Progenitor cell of endocrine pancreas (in vitro differentiated cells): Measurements from ENCODE around the gene BAIAP3. TPM values are rescaled to one million over a fixed set of nuclear protein-coding genes. Genes with fewer than 3 reads are reported as not detected.

Source experiments
- DNase-seq: peaks from one replicate; pipeline ENCODE4 v3.0.0; 2021; ENCODE audit warnings: low spot score; ENCODE audit not compliant: unreplicated experiment
- H3K27ac Mint-ChIP-seq: 2 replicates; pipeline ENCODE4 v1.8.0; 2021; ENCODE audit warnings: mild to moderate bottlenecking, moderate library complexity, mixed read lengths
- H3K27me3 Mint-ChIP-seq: 2 replicates; pipeline ENCODE4 v1.8.0; 2021; ENCODE audit warnings: mixed read lengths
- H3K36me3 Mint-ChIP-seq: 2 replicates; pipeline ENCODE4 v1.8.0; 2022; ENCODE audit warnings: mixed read lengths; ENCODE audit not compliant: insufficient read depth
- H3K4me1 Mint-ChIP-seq: 2 replicates; pipeline ENCODE4 v1.8.0; 2021; ENCODE audit warnings: low read depth, mixed read lengths
- H3K4me3 Mint-ChIP-seq: 2 replicates; pipeline ENCODE4 v1.8.0; 2021; ENCODE audit warnings: low read depth, mild to moderate bottlenecking, moderate library complexity, mixed read lengths
- H3K9me3 Mint-ChIP-seq: 2 replicates; pipeline ENCODE4 v1.8.0; 2021; ENCODE audit warnings: low read depth, mixed read lengths
- total RNA-seq: library from RNA; stranded (reverse); gene quantifications from 2 replicates; pipeline ENCODE4 v1.2.1, GENCODE V29; 2021
- TF ChIP-seq, protein P1 (sequence below): fragments of 200-600 bp; sonication (generic); IDR thresholded peaks from one replicate; pipeline ENCODE4 v1.5.0; 2021; ENCODE audit warnings: antibody characterized with exemption, mild to moderate bottlenecking; ENCODE audit not compliant: unreplicated experiment

The BAIAP3 gene
- total RNA-seq, 1 donor from 2014 or later = 17.5 TPM

DNA sequence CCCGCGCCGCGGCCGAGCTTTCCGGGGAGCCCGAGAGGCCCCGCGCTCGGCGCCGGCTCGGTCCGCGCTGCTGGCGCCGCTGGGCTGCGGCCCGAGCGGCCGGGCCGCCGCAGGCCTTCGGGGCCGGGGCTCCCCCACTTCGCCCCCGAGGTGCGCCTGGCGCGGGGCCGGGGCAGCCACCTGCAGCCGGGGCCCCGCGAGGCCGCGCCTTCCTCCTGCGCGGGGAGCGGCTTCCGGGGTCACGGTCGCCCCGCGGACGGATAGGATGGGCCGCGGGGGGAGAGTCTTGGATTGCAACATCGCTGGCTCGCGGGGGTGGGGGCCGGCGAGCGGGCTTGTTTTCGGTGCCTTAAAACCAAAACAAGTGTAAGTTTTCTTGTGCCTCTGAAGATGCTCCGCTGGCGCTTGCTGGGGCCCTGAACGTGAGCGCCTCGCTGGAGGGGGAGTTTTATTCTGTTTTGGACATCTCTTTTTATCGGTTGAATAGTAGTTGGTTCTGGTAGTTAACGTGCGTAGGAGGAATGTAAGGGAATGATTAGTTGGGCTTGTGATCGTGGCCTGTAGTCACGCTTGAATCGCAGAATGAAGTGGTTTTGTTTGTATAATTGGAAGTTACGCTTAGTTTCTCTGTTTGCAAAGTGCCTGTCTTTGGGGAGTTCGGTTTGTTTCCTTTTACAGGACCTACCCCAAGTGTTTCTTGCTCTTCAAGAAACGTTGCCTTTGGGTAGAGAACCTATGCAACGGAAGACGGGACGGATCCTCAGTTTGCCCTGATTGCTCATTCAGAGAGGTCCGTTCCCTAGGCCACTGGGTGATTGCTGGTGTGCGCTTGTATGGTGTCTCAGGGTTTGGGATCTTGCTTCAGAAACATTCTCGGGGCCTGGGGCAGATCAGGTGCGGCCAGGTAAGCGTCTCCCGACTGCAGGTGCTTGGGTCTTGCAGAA is 23.3 kb upstream of the BAIAP3 start:
- Mint-ChIP-seq H3K9me3 (no peaks in the 10 kb centered on the region), H3K27me3 (no peaks in the 10 kb centered on the region), H3K27ac (peak overlapping the region; percentile 99), H3K36me3 (peaks cover 3% of the 10 kb centered on the region), H3K4me1 (peaks cover 19% of the 10 kb centered on the region), H3K4me3 (peak overlapping the region; percentile 100)
- TF ChIP-seq, protein P1, sequence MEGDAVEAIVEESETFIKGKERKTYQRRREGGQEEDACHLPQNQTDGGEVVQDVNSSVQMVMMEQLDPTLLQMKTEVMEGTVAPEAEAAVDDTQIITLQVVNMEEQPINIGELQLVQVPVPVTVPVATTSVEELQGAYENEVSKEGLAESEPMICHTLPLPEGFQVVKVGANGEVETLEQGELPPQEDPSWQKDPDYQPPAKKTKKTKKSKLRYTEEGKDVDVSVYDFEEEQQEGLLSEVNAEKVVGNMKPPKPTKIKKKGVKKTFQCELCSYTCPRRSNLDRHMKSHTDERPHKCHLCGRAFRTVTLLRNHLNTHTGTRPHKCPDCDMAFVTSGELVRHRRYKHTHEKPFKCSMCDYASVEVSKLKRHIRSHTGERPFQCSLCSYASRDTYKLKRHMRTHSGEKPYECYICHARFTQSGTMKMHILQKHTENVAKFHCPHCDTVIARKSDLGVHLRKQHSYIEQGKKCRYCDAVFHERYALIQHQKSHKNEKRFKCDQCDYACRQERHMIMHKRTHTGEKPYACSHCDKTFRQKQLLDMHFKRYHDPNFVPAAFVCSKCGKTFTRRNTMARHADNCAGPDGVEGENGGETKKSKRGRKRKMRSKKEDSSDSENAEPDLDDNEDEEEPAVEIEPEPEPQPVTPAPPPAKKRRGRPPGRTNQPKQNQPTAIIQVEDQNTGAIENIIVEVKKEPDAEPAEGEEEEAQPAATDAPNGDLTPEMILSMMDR = no peak
- DNase-seq = no peak

DNA sequence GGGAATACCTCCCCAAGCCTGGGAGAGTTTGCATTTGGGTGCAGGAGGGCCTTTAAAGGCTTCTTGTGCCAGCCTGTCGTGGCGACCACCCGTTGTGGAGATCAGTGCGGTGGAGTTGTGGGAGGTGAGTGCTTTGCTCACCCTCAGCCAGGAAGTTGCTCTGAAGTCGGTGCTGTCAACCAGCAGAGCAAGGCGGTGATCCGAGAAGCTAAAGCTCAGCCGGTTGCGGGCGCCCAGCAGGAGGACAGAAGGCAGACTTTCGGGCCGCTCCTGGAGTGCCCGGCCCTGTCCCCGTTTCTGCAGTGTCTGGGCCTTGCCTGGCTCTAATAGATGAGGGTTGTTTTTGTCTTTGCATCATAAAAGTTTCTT is 22.6 kb upstream of the BAIAP3 start:
- H3K36me3 Mint-ChIP-seq = peaks cover 3% of the 10 kb centered on the region
- DNase-seq = no peak
- H3K27me3 Mint-ChIP-seq = no peaks in the 10 kb centered on the region
- H3K4me3 Mint-ChIP-seq = peak overlapping the region; percentile 100
- H3K4me1 Mint-ChIP-seq = peaks cover 19% of the 10 kb centered on the region
- H3K9me3 Mint-ChIP-seq = no peaks in the 10 kb centered on the region
- peak overlapping the region; percentile 99 for H3K27ac Mint-ChIP-seq
- TF ChIP-seq, protein P1 = no peak

DNA sequence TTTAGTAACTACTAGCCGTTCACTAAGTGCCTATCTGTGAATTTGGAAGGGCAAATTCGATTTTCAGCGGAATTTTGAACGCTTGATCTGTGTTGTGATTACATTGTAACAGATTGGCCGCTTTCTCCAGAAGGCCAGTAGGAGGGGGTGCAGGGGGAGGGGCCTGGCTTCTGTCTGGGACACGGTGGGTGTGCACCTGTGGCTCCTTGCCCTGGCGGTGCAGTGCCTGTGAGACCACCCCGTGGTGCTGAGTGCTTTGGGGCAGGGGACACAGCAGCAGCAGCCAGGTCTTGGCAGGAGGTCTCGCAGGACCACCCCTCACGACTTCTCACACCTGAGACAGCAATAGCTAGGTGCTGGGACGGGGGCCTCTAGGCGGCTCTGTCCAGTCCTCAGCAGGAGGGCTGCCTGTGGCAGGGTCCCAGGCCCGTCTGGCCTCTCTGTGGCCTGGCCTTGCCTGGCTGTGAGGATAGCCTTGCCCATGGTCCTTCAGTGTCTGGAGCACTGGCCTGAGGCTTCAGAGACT is 22.2 kb upstream of the BAIAP3 start:
- Mint-ChIP-seq H3K4me3 (peak overlapping the region; percentile 100), H3K27me3 (no peaks in the 10 kb centered on the region), H3K9me3 (no peaks in the 10 kb centered on the region), H3K27ac (peak overlapping the region; percentile 99), H3K36me3 (peaks cover 5% of the 10 kb centered on the region), H3K4me1 (peaks cover 19% of the 10 kb centered on the region)
- no peak for DNase-seq
- TF ChIP-seq, protein P1 = no peak

DNA sequence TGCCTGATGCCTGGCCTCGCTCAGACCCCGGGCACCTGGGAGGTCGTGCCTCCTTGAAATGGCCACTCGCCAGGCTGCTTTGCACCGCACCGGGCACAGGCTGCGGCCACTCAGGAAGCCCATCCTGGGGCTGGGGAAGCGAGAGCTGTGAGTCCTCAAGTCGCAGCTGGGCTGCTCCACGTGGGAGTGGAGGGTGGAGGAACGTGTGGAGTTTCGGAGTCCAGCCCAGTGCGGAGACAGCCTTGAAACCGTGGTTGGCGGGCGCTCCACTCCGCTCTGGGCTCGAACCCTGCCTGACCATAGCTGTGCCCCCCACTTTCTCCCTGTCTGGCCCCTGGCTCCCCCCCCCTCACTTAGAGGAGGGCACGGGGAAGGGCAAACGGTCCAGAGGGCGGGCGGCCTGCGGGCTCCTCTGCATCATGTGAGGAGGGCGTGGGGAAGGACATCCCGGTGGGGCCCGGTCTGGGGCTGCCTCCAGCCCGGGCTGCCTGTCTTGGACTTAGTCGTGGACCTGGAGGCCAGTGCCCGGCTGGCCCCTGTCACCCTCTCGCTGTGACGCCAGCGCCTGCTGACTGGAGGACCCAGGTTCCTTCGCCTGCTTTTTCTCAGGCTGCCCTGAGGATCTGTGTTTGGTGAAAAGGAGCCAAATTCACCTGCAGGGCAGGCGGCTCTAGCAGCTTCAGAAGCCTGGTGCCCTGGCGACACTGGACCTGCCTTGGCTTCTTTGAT is 21.5 kb upstream of the BAIAP3 start:
- TF ChIP-seq, protein P1 = no peak
- Mint-ChIP-seq H3K36me3 (peaks cover 6% of the 10 kb centered on the region), H3K4me1 (peaks cover 19% of the 10 kb centered on the region), H3K9me3 (no peaks in the 10 kb centered on the region), H3K4me3 (peak overlapping the region; percentile 100), H3K27me3 (no peaks in the 10 kb centered on the region), H3K27ac (no peak overlapping the region)
- no peak for DNase-seq

DNA sequence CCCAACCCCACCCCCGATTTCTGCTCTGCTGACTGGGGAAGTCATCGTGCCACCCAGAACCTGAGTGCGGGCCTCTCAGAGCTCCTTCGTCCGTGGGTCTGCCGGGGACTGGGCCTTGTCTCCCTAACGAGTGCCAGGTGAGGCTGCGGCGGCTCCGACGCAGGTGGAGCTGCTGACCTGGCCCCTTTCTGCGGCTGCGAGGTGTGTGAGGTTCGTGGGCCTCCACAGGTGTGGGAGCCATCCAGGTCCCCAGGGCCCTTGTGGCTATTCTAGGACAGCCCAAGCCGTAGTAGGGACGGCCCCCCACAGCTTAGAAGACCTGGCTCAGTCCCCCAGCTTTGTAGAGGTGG is 21.0 kb upstream of the BAIAP3 start:
- no peak for DNase-seq
- TF ChIP-seq, protein P1 = no peak
- H3K9me3 Mint-ChIP-seq = no peaks in the 10 kb centered on the region
- peaks cover 7% of the 10 kb centered on the region for H3K36me3 Mint-ChIP-seq
- peak overlapping the region; percentile 67 for H3K27ac Mint-ChIP-seq
- peaks cover 19% of the 10 kb centered on the region for H3K4me1 Mint-ChIP-seq
- H3K4me3 Mint-ChIP-seq = peak overlapping the region; percentile 48
- no peaks in the 10 kb centered on the region for H3K27me3 Mint-ChIP-seq
